Fibroblast of lung (primary cell): ENCODE measurements around the gene STARD13.

Experiments
- EZH2 ChIP-seq: IDR thresholded peaks from 2 replicates; pipeline ENCODE4 v1.5.1; 2012; ENCODE audit warnings: low read length, control low read depth, mild to moderate bottlenecking; ENCODE audit errors: missing control alignments
- TF ChIP-seq, protein P1 (sequence below), 2 donors: IDR thresholded peaks in 1 of 2; conservative IDR thresholded peaks in 1 of 2; 1 replicate in 1 of 2; 2 replicates in 1 of 2; pipeline ENCODE4 v1.5.1; 2011 to 2012; ENCODE audit warnings: low read length in 2 of 2, control low read depth in 1 of 2, inconsistent platforms in 1 of 2, low read depth in 1 of 2, mild to moderate bottlenecking in 1 of 2

DNA sequence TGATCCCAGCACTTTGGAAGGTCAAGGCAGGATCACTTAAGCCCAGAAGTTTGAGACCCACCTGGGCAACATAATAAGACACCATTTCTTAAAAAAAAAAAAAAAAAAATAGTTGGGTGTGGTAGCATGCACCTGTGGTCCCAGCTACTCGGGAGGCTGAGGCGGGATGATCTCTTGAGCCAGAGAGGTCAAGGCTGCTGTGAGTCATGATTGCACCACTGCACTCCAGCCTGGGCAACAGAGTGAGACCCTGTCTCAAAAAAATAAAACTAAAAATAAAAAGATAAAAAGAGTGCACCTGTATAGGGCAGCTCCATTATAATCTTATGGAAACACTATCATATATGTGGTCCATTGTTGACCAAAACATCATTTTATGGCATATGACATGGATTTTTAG is 25.5 kb upstream of the STARD13 start:
- TF ChIP-seq, protein P1, sequence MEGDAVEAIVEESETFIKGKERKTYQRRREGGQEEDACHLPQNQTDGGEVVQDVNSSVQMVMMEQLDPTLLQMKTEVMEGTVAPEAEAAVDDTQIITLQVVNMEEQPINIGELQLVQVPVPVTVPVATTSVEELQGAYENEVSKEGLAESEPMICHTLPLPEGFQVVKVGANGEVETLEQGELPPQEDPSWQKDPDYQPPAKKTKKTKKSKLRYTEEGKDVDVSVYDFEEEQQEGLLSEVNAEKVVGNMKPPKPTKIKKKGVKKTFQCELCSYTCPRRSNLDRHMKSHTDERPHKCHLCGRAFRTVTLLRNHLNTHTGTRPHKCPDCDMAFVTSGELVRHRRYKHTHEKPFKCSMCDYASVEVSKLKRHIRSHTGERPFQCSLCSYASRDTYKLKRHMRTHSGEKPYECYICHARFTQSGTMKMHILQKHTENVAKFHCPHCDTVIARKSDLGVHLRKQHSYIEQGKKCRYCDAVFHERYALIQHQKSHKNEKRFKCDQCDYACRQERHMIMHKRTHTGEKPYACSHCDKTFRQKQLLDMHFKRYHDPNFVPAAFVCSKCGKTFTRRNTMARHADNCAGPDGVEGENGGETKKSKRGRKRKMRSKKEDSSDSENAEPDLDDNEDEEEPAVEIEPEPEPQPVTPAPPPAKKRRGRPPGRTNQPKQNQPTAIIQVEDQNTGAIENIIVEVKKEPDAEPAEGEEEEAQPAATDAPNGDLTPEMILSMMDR (conservative IDR thresholded peaks at IDR 0.05 in 1 of 2, IDR thresholded peaks at IDR 0.05 in 1 of 2; ENCODE audit: low read depth in 1 of 2, low read length in 2 of 2), result no peak
- TF ChIP-seq EZH2, result no peak
